GM19438 (cell line): Measurements from ENCODE around the gene ZFTA.
"Not testable (repeated sequence)": the region's sequence is repeated elsewhere in the genome, so short reads cannot be mapped to it uniquely, and the experiment has no call there.

Experiments
- ATAC-seq: cut with Tn5 transposase; IDR thresholded peaks from one replicate; pipeline ENCODE4 v1.9.1; 2021; ENCODE audit warnings: low read depth; ENCODE audit not compliant: unreplicated experiment

Gene ZFTA

GRCh38 chr11:63768237-63769041, at the start of gene ZFTA:
ZFTA (minus strand) TSS chr11:63768775; CDS start chr11:63768622, 153 bp downstream.
- peak; percentile 59 for ATAC-seq

DNA sequence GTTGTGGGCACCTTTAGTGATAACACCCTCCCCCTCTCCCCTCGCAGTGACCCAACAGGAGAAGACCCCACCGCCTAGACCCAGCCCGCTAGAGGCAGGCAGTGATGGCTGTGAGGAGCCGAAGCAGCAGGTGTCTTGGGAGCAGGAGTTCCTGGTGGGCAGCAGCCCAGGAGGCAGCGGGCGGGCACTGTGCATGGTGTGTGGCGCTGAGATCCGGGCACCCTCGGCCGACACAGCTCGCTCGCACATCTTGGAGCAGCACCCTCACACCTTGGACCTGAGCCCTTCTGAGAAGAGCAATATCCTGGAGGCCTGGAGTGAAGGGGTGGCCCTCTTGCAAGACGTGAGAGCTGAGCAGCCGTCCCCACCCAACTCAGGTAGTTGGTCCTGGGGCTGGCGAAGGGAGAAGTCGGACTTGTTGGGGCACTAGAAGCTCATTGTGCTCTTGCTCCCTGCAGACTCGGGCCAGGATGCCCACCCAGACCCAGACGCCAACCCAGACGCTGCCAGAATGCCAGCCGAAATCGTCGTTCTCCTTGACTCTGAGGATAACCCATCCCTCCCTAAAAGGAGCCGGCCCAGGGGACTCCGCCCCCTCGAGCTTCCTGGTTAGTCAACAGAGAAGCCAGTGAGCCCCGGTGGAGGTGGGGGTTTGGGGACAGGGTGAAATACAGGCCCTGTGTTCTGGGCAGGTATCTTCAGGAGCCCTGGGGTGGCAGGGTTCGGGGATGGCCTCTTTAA, 49.4 kb upstream of the ZFTA start:
- ATAC-seq = no peak

GRCh38 chr11:63816732-63817131, 48.2 kb upstream of the ZFTA start:
- ATAC-seq = no peak

DNA sequence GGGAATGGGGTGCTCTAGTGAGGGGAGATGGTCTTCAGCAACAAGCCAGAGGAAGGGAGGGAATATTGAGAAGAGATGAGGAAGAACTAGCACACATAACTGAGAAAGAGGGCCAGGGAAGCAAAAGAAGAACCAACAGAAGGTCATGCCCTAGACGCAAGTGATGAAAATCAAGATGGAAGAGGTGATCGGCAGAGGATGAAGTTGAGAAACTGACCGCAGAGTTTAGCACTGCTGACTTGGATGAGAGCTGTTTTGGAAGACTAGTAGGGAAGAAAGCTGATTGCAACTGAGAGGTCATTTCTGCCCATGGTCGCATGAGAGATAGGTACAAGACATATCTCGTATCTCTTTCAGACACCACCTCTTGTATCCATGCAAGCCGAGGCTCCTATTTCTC, 47.6 kb upstream of the ZFTA start:
- no peak for ATAC-seq

DNA sequence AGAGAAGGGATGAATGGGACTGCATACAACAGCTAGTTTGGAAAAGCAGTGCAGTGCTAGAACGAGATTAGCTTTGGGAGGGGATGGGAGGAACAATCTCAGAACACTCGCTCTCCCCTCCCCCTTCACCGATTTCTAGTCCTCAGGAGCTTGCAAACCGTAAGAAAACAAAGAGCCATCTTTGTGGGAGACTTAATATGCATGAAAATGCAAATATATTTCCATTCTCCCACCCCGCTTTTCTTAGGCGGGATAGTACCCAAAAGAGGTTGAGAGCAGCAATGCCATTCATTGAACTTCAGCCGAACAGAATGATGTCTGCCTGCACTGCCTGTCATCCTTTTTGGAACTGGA, 45.8 kb upstream of the ZFTA start:
- ATAC-seq = no peak

GRCh38 chr11:63813563-63814382, 45.2 kb upstream of the ZFTA start:
- peak; percentile 42 for ATAC-seq

DNA sequence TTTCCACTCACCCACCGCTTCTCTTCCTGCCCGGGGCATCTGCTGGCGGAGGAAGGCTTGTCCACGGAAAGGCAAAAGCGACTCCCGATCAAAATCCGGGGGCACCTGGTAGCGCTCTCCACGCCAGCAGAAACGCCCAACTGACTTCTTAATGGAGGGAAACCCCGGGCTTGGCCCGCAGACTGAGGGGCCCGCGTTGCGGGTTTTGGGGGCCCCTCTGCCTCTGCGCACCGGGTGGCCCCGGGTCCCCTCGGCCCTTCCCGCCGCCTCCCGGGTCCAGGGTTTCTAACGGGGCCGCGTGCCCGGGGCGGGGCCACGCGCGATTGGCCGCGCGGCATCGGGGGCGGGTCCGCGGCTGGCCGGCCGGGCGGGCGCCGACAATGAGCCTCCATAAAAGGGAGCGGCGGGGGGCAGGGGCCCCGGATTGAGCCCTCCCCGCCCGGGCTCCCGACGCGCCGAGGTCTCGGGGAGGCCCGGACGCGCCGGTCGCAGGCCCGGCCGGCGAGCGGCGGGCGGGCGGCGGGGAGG, 44.5 kb upstream of the ZFTA start, which contains the start of gene SPINDOC:
TSS of gene SPINDOC (plus strand) at position 422 of the 528 bp plus-strand sequence. CDS start 231 bp downstream, outside the sequence.
- peak; percentile 66 for ATAC-seq

GRCh38 chr11:63811522-63811921, 42.9 kb upstream of the ZFTA start:
- ATAC-seq = no peak

DNA sequence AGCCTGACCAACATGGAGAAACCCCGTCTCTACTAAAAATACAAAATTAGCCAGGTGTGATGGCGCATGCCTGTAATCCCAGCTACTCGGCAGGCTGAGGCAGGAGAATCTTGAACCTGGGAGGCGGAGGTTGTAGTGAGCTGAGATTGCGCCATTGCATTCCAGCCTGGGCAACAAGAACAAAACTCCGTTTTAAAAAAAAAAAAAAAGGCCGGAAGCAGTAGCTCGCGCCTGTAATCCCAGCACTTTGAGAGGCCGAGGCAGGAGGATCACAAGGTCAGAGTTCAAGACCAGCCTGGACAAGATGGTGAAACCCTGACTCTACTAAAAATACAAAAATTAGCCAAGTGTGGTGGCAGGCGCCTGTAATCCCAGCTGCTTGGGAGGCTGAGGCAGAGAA, 41.8 kb upstream of the ZFTA start:
- not testable (repeated sequence) for ATAC-seq

GRCh38 chr11:63805844-63806415, 37.4 kb upstream of the ZFTA start:
- no peak for ATAC-seq

GRCh38 chr11:63804259-63804658, 35.7 kb upstream of the ZFTA start:
- no peak for ATAC-seq

DNA sequence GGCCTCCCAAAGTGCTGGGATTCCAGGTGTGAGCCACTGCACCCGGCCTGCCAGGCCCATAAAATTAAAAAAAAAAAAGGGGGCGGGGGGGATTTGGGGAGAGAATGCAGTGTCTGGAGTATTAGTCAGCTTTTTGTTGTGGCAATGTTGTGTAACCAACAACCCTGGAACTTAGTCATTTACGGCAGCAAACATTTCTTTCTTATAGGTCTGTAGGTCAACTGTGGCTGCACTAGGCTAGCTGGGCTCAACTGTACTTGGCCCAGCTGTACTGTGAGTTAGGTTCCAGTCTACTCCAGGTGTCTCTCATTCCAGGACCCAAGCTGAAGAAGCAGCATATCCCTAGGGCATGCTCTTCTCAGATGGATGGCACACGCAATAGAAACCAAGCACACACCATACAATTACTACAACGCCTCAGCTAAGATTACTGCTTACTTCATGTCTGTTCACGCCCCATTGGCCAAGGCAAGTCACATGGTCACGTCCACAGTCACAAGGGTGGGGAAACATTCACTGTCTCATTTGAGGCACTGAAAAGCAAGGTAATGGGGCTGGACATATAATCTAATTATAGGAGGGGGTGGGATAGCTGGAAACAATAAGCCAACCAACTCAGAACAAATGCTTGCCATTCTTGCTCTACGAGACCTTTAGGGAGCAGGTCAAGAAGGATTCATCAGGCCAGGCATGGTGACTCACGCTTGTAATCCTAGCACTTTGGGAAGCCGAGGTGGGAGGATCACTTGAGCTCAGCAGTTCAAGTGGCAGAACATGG, 34.3 kb upstream of the ZFTA start:
- ATAC-seq = no peak

GRCh38 chr11:63800921-63801320, 32.3 kb upstream of the ZFTA start:
- no peak for ATAC-seq

DNA sequence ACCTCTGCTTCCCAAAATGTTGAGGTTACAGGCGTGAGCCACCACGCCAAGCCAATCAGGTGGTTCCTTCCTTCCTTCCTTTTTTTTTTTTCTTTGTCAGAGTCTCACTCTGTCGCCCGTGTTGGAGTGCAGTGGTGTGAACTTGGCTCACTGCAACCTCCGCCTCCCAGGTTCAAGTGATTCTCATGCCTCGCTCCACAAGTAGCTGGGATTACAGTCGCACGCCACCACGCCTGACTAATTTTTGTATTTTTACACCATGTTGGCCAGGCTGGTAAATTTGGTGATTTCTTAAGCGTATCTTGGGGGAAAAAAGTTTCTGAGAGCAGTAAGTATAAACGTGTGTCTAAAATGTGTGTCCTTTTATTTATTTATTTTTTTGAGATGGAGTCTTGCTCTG, 26.5 kb upstream of the ZFTA start:
- ATAC-seq = no peak

GRCh38 chr11:63793161-63793560, 24.6 kb upstream of the ZFTA start:
- ATAC-seq = no peak

GRCh38 chr11:63791495-63792167, 23.1 kb upstream of the ZFTA start:
- no peak for ATAC-seq

DNA sequence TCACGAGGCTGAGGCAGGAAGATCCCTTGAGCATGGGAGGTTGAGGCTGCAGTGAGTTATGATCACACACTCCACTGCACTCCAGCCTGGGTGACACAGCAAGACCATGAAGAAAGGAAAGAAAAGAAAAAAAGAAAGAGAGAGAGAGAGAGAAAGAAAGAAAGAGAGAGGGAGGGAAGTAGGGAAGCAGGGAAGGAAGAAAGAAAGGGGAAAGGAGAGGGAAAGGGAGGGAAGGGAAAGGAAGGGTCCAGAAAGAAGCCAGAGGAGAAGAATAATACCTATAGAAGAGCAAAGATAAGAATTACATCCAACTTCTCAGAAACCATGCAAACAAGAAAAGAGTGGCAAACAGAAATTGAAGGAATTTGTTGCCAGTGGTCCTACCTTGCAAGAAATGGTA, 17.2 kb upstream of the ZFTA start:
- ATAC-seq = no peak

DNA sequence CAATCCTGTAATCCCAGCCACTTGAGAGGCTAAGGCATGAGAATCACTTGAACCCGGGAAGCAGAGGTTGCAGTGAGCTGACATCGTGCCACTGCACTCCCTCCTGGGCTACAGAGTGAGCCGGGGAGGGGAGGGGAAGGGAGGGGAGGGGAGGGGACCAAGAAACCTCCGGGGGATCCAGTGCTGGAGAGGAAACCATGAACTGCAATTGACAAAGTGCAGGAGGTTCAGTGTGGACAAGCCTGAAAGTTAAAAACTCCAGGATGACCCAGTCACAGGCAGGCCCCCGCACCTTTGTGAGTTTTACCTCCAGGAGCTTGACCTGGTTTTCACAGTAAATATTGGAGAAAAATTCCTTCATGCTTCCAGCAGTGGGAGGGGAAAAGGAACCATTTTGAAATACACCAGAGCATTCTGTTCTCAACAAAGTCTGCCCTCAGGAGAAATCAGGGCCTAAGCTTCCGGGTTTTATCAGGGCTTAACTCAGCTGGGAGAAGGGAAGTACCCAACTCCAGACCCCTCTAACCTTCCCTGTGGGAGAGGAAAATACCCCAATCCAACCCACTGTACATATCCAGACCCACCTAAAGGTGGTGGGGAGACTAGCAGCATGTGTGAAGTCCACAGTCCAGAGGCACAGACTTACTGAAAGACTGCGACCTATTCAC, 15.5 kb upstream of the ZFTA start:
- no peak for ATAC-seq

- ATAC-seq = no peak
Measured at GRCh38 chr11:63782749-63783148, 14.2 kb upstream of the ZFTA start.
